GF-D8 (cell line): ENCODE results near the gene ANKRD65.

Experiments
- DNase-seq: peaks from one replicate; lab custom pipeline; 2025; lab: John Stamatoyannopoulos, UW

ANKRD65 gene

DNA sequence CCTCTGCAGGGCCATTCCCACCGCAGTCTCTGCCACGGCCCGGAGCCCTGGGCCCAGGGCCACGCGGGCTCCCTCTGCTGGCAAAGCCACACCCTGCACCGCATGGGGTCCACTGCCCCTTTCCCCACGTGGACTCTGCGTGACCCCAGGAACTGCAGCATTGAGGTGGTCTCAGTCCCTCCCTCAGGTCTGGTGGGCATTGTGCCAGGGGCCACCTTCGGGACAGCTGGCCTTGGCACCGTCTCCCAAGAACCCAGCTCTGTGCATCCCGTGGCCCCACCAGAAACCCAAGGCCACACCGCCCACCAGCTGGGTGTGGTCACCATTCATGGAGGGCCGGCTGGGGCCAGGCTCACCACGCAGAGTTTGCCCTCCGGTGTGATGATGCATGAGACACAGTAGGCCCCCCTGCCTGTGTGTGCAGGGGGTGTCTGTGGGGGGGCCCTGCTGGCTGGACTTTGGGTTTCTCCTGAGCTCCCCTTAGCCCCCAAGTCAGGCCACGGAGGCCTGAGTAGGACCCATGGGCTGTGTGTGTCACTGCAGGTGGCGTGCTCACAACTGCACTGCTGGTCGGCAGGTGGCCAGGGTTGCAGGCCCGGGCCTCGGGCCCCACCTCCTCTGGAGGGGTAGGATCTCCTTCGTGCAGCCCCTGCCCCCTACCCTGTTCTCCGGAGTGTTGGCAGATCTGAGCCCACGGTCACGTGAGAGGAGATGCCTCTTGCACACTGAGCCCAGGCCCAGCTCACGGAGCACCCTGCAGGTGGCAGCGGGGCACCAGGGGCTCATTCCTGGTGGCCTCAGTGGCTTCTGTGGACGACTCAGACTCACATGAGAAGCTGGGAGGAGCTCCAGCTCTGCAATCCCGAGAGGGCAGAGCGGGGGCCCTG, 20.2 kb upstream of the ANKRD65 start:
- DNase-seq: no peak

DNA sequence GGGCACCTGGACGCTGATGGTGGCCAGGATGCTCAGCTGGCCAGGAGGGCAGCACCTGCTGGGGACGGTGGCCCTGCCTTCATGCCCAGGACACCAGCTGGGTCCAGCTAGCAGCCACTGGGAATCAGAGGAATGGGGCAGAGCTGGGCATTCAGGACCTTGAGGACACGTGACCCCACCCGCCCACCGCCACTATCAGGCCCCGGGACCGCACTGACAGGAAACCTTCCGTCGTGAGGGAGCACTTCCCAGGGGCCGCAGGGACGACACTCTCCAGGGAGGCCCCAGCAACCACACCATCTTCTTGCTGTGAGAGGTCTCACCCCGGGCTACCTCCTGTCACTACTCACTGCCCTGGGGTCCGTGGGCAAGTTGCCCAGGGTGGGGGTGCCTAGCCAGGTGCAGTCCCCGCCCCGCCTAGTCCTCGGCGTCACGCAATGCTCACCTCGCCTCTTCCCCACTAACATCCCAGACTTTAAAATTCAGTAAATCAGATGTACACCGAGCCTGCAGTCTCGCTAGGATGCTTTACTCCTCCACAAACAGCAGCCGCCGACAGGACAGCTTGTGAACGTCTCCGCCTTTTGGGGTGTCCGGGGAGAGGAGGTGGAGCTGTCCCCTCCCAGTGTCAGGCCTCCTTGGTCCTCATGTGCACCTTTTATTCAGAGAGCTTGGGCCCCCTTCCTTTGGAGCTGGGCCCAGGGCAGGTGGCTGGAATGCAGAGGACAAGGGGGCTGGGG, 19.4 kb upstream of the ANKRD65 start:
- no peak for DNase-seq

DNA sequence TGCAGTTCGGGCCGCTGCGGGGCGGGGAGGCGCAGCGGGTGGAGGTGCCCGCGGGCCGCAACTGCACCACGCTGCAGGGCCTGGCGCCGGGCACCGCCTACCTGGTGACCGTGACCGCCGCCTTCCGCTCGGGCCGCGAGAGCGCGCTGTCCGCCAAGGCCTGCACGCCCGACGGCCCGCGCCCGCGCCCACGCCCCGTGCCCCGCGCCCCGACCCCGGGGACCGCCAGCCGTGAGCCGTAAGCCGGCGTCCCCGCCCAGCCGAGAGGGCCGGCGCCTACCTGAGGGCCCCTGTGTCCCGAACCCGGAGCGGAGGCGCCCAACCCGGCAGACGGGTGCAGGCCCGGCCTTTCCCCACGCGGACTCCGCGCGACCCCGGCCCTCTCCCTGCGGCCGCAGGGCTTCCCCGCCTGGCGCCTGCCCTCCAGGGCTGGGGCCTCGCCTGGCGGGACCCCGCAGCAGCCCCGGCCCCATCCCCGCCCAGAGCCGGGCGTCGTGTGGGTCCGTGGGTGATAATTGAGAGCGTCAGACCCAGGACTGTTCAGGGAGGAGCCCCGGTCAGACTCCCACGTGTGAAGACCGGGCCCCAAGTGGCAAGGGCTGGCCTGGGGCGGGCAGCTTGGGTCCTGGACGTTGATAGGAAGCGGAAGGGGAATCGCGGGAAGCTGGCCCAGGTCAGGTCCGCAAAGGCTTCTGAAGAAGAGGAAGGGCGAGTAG, 18.6 kb upstream of the ANKRD65 start:
- DNase-seq: no peak

DNA sequence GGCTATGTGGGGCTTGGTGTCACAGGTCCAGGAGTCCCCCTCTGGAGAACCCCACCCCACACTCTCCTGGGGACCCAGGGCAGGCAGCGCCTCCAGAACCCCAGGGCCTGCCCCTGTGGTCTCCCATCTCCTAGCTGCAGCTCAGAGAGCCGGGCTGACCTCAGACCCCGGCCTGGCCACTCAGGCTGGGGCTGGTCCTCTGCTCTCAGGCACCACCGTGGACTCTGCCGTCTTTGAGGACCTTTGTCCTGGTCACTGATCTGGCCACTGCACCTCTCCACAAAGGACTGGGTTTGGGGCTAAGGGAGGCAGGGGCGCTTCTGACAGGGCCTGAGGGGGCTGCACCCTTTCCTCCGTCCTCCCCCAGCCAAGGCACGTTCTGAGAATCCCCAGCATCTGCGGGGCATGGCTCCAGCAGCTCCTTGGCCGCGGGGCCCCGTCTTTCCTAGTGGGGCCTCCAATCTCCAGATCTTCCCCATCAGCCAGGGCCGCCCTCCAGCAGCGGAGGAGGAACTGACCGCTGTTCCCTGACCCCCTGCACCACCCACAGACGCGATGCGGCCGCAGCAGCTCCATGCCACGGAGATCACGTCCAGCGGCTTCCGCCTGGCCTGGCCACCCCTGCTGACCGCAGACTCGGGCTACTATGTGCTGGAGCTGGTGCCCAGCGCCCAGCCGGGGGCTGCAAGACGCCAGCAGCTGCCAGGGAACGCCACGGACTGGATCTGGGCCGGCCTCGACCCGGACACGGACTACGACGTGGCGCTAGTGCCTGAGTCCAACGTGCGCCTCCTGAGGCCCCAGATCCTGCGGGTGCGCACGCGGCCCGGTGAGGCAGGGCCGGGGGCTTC, 17.7 kb upstream of the ANKRD65 start:
- no peak for DNase-seq

DNA sequence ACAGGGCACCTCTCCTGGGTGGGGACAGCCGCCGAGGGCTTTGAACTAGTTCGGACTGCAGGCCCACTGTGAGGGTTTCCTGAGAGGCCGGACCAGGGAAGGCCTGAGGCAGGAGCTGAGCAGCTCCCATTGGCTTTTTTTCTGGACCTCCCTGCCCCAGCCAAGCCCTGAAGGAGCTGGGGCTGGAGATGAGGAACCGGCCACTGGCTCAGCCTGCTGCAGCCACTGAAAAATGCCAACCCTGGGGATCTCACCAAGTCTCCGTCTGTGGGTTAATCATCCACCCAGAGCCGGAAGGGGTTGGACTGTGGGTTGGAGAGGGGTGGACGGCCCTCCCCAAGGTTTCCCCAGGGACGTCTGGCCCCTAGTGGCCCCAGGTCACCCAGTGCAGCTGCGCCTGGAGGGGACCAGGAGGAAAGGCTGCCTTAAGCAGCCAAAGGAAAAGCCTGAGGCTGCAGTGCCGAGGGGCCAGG, 16.9 kb upstream of the ANKRD65 start:
- DNase-seq: peak; percentile 83

DNA sequence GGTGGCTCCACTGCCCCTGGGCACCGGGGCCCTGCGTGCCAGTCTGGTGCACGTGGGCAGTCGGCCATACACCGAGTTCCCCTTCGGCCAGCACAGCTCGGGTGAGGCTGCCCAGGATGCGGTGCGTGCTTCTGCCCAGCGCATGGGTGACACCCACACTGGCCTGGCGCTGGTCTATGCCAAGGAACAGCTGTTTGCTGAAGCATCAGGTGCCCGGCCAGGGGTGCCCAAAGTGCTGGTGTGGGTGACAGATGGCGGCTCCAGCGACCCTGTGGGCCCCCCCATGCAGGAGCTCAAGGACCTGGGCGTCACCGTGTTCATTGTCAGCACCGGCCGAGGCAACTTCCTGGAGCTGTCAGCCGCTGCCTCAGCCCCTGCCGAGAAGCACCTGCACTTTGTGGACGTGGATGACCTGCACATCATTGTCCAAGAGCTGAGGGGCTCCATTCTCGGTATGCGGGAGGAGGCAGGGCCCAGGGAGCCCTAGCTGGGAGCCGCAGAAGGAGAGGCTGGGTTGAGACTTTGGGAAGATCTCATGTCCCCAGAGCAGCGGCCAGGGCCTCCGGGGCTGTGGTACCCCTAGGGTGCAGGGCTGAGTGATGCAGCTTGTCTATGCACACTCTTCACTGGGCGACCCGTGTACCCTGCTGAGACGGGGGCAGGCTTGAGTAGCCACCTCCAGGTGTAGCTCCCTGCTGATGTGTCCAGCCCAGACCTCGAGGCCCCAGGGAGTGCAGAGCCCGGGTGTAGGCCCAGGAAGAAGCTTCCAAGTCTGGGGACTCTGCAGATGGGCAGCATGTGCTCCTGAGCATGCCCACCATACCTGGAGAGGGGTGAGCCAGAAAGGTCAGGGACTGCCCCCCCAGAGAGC, 16.2 kb upstream of the ANKRD65 start:
- DNase-seq: no peak

DNA sequence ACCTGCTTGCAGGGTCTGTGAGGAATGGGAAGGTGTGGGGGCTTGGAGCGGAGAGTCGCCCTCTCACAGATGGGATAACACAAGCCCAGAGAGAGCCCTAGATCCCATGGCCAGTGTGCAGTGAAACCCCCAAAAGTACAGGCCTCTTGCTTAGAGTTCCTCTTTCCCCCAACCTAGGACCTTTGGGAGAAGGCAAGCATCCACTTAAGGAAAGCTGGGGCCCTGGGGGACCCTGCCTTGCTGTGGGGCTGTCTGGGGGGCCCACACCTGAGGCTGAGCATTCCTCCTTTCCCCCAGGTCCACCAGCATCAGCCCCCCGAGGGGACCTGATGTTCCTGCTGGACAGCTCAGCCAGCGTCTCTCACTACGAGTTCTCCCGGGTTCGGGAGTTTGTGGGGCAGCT, 15.6 kb upstream of the ANKRD65 start:
- peak; percentile 3 for DNase-seq

DNA sequence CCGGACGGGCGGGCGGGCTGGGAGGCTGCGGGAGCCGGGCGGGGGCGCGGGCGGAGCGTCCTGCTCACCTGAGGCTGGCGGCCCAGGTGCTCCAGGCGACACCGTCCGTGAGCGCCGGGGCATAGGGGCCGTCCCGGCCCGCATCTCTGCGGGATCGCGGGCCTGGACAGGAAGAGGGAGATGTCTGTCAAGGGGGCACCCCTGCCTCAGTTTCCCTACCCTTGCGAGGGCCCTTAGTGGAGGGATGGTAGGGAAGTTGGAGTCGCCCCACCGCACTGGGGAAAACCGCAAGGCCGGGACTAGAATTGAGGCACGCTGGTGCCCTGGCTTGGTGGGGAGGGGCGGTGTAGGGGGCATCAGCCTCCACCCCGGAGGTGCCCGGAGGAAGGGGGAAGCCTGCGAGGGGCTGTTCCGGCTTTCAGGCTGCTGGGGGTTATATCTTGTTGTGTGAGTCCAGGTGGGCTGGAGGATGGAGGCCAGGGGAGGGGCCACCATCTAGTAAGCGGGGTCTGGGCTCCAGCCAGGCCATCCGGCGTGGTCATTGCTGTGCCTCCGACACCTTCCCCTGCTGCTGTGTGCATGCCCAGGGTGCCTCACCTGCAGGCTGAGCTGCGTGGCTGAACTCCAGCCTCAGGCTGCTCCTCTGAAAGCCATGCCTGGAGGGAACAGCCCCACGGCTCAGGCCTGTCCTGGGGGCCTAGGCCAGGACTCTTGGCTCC, 15.0 kb upstream of the ANKRD65 start:
- DNase-seq: no peak

DNA sequence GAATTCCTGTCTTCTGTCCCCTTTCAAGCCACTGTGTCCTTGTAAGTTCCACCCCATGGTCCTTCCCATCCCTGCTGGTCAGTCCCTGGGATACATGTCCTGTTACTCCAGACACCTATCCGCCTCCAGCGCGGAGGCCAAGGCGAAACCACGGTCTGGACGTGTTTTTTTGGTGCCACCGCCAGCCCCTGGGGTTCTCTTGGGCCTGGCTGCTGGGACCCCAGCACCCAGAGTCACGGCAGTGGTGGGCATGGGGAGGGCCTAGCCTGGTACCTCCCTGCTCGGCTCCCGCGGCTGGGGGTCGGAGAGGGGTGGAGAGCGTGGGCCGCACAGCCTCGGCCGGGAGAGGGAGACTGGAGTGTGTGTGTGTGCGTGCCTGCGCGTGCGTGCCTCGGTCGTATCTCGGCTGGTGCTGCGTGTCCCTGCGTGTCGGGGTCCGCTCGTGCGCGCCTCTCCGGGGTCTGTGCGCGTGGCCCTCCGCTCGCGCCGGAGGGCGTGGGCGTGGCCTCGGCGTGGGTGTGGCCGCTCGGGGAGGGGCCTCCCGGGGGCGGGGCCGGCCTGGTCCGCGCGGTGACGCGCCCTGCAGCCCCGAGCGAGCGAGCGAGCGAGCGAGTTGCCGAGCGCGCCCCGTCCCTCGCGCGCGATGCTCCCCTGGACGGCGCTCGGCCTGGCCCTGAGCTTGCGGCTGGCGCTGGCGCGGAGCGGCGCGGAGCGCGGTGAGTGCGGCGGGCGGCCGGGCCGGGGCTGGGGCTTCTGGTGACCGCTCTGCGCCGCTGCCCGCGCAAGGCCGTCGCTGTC, 14.2 kb upstream of the ANKRD65 start, which contains the start of gene VWA1:
Gene VWA1 (plus strand): TSS at position 585 of the 798 bp plus-strand sequence. CDS start 59 bp downstream, at position 644.
- DNase-seq: no peak

DNA sequence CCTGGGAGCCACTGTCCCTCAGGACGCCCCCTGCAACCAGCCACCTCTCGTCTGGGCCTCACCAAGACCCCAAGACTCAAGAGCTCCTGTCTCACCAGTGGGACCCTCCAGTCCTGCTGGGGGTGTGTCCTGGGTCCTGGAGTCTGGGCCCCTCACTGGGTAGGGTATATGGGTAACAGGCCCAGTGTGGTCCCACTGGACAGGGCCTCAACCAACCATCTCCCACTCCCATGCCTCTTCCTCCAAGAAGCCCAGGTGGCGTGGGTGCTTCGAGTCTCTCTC, 13.7 kb upstream of the ANKRD65 start:
- no peak for DNase-seq

DNA sequence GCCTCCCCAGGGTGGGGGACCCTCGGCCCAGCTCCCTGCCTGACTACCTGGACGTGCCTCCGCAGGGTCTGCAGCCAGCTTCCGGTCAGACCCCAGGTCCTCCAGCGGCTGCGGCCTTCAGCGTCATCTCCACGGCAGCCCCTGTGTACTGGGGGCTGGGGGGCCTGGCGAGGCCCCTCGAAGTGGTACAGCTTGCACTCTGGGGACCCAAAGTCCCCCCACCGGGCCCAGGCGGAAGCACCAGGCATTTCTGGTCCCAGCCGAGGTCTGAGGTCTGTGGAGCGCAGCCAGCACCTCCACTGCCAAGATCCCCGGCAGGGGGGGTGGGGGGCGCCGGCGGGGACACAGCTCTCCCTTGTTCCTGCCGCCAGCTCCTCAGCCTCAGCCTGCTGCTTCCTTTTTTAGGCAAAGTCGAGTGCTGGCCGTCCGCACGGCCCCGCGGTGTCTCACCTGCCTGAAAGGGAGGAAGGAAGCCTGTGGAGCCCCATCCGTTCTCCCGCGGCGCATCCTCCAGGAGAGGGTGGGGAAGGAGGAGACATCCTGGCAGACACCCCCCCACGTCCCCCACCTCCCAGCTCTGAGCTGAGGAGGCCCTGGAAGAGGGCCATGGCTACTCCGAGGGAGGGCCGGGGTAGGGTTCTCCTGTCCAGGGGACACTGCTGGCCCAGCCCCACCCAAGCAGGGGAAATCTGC, 13.2 kb upstream of the ANKRD65 start:
- DNase-seq: peak; percentile 59

DNA sequence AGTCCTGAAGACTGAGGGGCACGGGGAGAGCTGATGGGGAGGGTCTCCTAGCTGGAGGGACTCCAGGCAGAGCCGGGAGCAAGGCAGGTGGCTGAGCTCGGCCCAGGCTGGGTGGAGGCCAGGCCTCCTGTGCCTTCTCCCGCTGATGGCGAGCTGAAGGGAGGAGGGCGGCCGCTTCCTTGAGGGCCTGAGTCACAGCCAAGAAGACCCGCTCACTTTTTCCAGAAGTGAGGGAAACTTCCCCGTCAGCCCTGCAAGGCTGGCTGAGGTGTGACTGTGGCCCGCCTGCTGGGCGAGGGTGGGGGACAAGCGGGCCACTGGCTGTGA, 12.7 kb upstream of the ANKRD65 start:
- DNase-seq: peak; percentile 13

DNA sequence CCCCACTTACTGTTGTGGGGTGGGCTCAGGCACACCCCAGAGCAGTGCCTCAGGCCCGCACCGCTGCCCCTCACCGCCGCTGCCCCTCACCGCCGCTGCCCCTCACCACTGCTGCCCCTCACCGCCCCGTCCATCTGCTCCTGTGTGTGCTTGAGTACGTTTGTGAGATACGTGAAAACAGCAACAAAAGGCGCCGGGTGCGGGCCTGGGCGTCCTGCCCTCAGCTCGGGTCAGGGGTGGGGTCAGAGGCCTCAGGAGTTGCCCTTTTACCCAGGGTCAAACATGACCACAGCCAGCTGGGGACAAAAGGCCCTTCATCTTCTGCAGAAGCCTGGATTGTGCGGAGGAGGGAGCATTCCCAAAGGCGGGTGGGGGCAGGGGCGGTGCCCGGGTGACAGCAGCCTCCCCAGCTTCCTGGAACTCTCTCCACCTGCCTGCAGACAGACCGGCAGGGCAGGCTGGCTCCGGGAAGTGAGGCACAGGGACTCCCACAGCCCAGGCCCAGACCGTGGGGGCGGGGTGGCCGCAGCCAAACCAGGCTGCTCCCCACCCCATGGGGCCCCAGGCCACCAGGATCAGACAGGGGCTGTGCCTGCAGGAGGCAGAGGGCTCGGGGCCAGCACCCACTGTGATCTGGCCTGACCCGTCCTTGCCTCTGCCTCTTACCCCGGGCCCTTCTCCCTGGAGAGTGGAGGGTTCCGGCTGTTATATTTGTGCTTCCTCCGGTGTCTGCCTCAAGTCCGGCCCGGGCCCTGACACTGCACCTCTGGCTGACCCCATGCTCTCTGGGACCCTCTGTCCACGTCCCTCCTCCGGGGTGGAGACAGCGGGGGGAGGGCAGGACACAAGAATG, 12.1 kb upstream of the ANKRD65 start:
- peak; percentile 66 for DNase-seq

DNA sequence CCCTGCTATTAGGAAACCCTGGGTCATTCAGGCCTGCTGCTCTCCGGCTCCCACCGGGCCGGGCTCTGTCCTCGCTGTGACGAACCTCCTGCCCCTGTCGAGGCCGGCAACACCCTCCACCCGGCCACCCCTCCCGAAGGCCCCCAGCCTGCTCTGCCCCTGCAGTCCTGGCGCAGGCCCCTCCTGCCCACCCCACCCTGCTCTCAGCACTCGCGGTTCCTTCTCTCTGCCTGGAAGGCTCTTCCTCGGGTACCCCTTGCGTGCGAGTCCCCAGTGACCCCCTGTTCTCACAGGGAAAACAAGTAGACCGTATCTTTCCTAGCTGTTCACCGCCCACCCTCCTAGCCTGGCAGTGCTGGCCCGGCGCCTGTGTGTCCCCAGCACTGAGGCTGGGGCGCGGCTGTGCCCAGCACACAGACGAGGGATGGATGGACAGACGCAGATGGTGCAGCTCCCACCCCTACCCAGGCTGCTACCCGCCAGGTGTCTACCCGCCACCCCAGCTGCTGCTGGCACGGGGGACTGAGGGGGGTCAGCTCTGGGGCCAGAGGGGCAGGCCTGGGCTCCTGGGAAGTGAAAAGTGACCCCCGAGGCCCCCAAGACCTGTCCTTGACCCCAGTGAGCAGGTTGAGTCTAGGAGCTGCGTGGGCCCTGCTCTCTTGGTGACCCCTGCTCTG, 11.3 kb upstream of the ANKRD65 start:
- DNase-seq: no peak

DNA sequence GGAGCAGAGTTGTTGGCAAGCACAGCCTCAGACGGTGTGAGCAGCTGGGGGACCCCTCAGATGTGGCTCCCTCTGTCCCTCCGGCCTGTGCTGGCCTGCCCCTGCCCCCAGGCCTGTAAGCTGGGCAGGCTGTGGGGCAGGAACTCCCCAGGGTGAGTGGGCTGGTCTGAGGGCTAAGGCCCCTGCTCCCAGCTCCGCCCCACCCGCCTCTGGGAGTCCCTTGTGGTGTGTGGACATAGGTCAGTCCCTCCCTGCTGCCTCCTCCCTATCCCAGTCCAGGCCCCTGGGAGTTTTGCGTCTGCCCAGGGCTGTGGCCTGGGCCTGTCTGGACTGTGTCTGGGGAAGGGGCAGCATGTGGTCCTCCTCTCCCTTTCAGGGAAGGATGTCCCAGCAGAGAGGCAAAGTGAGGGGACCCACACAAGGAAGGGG, 10.8 kb upstream of the ANKRD65 start:
- peak; percentile 16 for DNase-seq

DNA sequence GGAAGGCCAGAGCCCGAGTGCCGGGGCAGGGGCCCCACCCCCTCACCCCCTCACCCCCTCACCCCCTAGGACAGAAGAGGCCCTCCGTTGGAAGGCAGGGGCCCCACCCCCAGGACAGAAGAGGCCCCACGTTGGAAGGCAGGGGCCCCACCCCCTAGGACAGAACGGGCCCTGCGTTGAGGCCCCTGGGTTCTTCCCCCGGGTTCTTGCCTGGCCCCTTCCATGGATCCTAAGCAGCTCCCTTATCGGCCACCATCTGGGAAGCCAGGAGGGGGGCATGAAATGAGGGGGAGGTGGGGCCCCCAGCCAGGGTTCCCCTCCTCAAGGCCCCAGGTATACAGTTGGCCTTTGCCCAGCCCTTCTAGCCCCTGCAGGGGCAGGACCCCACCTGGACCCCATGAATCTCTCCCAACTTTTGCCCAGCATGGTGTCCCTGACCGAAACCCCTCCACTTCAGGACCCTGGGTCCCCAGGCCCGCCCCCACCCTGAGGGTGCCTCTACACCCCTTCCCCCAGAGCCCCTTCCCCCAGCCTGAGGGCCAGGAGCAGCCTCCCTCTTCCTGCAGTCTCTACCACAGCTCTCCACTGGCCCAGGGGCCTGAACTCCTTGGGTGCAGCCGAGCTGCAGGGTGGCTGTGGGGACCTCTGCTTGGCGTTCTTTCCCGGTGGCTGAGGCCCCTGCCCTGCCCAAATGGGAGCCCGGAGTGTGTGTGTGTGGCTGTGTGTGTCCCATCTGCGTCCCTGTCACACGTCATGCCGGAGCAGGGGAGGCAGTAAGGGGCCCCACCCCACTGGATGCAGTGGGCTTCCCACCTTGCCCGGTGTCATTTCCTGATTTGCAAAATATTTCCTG, 10.1 kb upstream of the ANKRD65 start:
- DNase-seq: peak; percentile 16
